ENCODE measurements around the gene RFTN1.
"Not testable (repeated sequence)": the region's sequence is repeated elsewhere in the genome, so short reads cannot be mapped to it uniquely, and the experiment has no call there.

The RFTN1 gene

DNA sequence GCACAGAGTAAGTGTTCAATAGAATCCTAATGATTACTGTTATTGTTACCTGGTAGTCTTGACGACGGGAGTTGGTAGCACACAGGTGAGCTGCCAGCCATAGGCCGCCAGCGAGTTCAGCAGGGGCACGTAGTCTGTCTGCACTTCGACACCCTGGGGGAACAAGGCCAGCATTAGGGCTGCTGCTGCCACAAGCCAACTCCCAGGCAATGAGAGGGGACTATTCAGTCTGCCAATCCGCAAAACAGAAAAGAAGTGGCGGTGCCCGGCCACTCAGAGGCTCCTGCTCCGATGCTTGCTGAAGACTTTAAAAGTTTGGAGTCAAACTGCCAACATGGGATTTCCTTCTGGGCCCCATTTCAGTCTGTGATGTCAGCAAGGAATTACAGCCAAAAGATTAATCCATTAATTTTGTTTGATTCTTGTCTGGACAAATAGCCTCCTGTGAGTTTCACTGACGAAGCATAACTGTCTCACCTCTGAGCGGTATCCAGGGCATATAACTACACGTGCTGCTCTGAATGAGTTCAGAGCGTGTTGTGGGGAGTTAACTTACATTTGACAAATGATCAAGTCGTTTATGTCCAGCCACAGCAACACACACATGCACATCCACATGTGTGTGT lies 186.7 kb downstream of the RFTN1 start:
- DNase-seq (ENCODE audit: low read depth), result no peak

DNA sequence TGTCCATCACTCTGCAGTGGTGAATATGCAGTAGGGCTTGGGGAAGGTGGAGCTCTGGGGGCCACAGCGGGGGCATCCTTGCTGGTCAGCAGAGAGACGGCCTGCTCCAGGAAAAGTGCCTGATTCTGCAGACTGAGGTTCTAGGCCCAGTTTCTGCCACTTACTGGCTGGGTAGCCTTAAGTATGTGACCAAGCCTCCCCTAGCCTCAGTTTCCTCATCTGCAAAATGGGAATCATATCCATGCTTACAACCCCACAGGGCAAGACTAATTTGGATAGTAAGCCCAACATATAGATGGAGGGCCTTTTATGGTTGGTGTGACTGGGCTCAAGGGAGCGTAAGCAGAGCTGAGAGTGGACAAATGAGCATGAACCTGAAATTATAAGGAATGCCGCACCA lies 187.6 kb downstream of the RFTN1 start:
- no peak for DNase-seq (ENCODE audit: low read depth)

DNA sequence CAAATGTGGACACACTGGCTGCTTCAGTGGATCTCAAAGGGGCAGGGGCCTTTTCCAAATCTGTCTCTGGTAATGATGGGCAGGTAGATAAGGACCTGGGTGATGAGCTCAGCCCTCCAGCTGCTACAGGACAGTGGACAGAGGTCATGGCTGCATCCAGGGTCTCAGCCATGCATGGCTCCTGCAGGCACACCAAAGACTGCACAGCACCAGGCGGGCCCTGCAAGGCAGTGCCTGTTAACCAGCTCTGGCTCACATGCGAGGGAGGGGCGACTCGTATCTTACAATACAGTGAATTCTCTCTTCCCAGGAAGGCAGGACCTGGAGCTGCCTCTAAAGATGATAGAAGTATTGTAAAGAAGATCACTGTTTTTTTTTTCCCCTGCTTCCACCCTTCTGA lies 189.8 kb downstream of the RFTN1 start:
- no peak for DNase-seq (ENCODE audit: low read depth)

DNA sequence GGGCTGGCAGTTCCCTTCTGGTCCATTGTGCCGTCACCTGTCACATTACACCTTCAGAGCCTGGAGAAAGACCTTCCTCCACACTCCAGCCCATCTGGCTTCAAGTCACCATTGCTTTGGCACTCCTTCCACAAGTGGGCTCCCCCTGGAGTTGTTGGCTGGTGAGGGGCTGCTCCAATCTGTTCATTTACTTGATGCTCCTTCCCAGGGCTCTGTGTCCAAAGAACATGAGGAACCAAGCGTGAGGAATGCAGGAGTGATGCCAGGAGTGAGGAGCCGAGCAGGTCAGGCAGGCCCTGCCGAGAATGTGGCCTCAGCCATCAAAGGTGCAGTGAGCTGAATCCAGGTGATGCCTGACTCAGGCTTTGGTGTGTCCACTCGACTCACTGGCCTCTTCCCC lies 191.3 kb downstream of the RFTN1 start:
- DNase-seq (ENCODE audit: low read depth), result no peak

DNA sequence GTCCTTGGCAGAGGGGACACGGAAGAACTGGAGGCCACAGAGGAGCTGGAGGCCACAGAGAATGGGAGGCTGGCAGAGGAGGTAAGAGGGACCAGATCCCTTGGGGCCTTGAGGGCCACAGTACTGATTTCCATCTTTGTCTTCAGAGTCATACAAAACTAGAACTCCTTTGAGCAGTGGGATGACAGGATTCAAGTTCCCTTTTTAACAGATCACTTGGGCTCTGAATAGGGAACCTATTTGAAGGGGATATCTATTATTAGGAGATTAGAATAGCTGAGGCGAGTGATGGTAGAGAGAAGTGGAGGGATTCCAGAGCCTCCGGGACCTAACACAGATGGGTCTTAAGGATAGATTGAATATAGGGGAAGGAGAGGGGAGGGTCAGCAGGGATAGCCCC lies 192.8 kb downstream of the RFTN1 start:
- no peak for DNase-seq (ENCODE audit: low read depth)

DNA sequence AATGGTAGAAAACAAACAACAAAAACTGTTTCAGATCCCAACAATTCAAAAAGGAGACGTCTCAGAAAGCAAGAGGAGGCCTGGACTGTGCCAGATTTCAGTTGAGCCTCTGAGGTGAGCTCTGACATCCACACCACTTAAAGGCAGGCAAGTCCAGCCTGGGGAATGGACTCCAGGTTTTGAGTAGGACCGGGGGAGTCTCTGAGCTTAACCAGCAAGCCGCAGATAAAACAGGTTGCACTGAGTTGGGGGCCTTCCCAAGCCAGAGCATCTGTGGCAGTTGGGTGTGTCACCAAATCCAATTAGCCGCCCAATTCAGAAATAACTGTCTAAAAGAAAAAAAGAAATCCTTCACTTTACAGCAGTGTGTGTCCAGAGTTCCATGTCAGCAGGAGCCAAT lies 193.8 kb downstream of the RFTN1 start:
- DNase-seq (ENCODE audit: low read depth), result no peak

DNA sequence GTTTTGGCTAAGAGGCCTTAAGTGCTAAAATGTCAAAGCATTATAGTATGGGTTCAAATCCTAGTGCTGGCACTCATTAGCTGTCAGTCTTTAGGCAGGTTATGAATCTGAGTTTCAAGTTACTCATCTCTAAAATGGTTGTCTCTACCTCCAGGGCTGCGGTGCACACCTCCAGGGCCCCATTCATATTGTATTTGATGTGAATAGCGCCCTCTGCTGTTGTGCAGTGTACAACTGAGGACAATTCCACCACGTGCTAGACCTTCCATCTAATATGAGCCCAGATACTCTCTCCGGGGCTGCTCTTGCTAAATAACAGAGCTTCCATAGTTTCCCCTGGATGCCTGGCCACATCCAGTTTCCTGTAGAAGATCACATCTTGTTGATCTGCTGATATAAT lies 194.2 kb downstream of the RFTN1 start:
- DNase-seq (ENCODE audit: low read depth), result peak; percentile 85

DNA sequence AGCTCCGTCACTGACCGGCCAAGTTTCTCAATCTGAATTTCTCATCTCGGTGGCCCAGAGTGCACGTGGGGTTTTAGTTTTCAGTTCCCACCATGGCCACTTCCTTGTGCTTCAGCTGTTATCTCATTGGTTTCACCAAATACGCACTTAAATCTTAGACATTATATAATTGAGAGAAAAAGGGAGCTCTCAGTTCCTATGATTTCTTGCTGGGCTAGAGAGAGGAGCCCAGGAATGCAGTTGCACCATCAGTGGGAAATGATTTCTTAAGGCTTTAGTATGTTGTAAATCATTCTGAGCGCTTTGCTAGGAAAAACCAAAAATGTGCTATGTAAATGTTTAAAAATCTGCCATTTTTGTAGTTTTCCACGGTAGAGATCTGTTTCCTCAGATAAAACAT lies 195.3 kb downstream of the RFTN1 start:
- DNase-seq (ENCODE audit: low read depth), result no peak

DNA sequence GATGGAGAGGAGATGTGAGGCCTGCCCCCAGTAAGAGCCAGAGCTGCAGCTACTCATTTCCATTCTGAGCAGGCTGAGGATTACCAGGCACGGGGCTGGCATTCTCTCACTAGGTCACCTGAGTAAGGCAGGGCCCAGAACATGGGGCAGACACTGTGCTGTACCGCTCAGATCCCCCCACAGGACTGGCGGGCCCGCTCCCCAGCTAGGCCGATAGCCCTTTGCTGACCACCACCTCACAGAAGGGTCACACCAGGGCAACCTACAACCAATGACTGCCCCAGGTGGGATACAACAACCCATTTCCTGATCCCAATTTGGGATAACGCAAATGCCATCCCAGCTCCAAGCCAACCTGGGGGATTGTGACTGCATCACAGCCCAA lies 195.9 kb downstream of the RFTN1 start:
- no peak for DNase-seq (ENCODE audit: low read depth)

DNA sequence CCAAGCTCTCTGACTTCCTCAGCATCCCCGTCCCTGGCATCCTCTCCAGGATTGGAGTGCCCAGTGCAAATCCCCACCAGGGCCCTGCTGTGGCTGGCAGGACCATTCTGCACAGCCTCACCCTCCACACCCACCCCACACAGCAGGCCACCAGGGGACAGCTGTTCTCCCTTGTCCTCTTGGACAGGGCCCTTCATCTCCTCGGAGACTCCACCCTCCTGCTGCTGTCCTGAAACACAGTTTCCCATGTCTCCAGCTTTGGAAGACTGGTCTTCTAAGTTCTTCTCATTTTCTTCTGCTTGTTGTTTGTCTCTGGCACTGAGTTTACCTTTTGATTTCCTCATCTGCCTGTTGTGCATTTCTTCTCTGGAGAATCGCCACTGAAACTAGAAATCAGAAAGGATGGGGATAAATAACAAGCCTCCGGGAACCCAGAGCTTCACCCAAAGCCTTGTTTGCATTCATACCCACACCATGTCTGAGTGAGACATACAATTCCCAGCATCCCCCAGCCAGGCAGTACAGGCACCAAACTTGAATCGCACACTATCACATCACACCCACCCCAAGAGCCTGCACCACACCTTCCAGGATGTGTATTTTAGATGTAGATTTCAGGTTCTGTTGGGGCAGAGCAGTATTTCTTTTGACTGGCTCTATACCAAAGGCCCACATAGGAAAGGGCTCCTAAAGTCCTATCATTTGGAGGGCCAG lies 196.5 kb downstream of the RFTN1 start:
- no peak for DNase-seq (ENCODE audit: low read depth)

DNA sequence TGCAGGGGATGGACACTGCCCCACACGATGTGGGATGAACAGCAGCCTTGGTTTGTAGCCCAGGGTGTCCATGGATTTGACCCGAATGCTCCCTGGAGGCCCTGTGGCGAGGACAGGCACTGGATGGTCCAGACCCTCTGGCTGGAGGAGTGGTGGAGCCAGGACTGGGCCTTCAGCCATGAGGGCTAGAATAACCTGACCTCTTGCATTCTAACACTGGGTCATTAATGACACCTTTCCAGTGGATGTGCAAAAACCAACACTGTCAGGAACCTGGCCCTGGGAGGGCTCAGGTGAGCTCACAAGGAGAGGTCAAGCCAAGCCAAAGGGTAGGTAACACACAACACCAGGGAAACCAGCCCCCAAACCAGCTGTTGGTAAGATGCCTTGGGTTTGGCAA lies 197.1 kb downstream of the RFTN1 start:
- DNase-seq (ENCODE audit: low read depth), result no peak

DNA sequence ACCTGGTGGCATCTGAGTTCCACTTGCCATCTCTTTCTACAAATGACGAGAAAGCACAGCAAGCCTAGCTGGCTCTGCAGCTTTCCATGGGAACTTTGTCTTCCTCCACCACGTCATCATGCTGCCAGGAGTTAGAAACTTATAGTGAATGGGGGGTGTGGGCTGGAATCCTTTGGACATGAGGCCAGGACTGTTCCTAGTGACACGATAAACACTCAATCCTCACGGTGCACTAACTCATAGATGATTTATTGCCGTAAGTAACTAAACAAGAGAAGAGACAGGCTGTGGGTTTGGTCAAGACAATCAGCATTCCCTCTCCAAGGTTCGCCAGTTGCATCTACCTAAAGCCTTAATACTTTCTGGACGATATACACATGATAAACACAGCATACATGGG lies 197.9 kb downstream of the RFTN1 start:
- no peak for DNase-seq (ENCODE audit: low read depth)

DNA sequence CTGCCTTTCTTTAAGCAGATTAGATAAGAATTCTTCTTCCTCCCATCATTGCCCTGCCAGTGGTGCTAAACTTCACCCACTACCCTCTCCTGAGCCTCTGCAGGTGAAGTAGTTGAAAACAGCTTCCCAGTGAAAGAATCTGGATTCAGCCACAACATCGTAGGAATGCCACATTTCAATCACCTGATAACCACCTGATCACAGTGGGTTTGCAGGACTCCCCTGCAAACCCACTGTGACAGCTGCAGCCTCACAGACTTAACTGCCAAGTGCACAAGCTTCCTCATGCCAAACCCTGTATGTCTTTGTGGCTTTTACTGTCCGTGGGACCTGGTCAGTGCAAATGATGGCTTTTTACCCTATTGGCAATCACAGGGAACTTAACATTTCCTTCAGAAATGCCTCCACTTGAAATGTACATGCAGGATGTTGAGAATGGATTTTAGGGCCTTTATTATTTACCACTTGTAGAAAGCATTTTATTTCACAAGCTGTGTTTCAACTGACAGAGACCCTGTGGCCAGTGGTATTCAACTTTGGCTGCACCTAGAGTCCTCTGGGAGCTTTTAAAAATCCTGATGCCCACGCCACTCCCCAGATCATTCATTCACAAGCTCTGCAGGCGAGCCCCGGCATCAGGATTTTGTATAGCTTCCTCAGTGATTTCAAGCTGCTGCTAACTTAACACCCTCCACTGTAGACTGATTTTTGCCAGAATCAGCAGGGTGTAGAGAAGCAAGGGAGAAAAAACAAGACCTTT lies 199.4 kb downstream of the RFTN1 start:
- DNase-seq (ENCODE audit: low read depth), result no peak

DNA sequence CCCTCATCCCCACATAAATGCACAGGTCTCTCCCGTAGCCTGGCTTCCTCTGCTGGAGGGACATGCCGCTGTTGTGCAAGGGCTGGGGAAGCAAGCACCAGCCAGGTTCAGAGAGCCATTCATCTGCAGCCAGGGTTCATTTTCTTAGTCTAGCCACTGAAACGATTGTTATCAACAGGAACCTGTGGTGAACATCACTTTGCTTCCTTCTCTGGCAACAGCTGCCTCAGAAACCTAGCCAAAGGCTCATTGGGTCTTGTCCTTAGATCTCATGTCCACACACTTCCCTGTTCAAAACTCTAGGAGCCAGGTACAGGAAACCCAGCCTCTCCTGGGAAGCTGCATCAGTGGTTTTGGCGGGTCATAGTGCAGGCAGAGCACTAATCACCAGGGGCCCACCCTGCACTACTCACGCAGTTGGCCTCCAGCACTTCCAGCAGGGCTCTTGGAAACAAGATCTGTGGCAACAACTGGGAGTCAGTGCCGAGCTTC lies 201.5 kb downstream of the RFTN1 start:
- DNase-seq (ENCODE audit: low read depth), result no peak

DNA sequence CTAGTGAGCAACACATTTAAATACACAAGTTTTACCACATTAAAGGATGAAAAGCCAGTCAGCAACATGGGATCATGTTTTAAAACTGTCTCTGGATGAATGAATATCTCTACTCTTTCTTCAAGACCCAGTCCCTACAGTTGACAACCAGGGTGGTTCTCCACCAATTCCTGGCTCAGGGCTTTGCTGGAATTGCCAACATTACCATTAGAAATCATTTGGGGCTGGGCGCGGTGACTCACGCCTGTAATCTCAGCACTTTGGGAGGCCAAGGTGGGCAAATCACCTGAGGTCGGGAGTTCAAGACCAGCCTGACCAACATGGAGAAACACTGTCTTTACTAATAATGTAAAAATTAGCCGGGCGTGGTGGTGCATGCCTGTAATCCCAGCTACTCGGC lies 203.0 kb downstream of the RFTN1 start:
- DNase-seq (ENCODE audit: low read depth), result not testable (repeated sequence)

DNA sequence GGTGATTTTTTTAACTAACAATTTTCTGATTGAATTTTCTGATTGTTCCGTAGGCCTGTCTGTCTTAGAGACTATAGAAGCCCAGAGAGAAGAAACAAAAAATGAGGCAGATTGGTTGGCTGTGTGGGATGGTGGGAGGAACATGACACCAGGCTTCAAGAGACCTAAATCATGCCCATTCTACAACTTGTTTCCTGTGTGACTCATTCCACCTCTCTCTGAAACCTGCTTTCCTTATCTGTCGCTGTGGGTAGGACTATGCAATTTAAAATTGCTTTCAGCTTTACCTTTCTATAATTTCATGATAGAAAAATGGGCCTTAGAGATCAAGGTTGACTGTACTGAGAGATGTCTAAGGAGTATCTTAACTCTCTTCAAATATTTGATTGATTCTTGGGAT lies 203.9 kb downstream of the RFTN1 start:
- peak; percentile 54 for DNase-seq (ENCODE audit: low read depth)

DNA sequence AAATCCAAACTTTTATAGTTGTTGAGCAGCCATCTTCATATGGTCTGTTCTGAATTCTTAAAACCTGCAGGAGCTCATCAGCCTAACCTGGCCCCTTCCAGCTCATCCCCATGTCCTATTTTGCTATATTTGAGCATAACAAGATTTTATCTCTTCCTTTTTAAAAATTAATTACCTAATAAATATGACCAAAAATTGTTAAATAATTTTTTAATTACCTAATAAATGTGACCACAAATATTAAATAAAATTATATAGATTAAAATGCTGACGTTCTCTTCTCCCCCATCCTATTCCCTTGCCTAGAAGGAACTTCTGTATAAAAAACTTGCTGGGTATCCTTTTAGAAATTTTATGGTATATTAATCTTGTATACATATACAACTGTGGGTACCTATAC lies 204.8 kb downstream of the RFTN1 start:
- DNase-seq (ENCODE audit: low read depth), result no peak

DNA sequence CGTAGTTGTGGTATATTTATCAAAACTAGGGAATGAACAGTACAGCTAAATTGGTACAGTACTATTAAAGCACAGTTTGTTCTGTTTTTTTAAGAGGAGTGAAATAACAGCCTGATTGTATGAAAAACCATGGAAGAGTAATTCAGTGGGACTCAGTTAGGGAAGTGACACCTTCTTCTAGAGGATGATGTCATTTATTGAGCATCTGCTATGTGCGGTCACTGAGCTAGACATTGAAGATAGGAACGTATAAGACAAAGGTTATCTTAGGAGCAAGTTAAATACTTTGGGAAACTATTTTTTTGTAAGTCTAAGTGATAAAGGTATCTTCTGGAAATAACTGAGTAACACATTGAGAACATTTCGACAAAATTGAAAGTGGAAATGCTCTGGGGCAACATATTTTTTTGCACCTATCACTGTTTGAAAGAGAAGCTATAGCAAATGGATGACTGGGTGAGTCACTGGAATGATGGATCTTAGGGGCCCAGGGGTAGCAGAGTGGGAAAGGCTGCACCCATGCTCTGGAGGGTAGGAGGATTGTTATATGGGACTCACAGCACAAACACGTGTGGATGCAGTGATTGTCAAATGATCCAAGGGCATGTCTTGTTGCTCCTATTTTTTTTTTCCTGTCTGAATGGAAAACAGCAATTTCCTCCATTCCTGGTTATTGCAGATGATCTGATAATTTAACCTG lies 205.5 kb downstream of the RFTN1 start:
- no peak for DNase-seq (ENCODE audit: low read depth)

DNA sequence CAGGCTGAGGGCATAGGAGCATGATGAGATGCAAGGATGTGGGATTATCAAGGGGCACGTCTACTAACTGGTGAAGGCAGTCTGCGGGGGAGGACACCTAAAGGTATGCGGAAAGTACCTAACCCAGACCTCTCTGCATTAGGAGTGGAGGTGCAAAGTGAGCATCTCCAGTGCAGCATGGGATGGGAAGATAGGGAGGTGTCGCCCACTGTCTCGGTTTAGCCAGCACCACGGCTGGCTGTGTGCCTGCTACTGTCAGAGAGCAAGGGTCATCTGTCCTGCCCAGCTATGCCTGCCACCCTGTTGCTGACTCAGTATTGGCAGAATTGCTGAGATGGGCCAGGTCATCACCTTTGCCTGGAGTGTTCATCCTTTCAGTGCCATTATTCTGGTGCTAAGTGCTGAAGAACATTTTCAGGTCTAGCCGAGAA lies 208.4 kb downstream of the RFTN1 start:
- no peak for DNase-seq (ENCODE audit: low read depth)

DNA sequence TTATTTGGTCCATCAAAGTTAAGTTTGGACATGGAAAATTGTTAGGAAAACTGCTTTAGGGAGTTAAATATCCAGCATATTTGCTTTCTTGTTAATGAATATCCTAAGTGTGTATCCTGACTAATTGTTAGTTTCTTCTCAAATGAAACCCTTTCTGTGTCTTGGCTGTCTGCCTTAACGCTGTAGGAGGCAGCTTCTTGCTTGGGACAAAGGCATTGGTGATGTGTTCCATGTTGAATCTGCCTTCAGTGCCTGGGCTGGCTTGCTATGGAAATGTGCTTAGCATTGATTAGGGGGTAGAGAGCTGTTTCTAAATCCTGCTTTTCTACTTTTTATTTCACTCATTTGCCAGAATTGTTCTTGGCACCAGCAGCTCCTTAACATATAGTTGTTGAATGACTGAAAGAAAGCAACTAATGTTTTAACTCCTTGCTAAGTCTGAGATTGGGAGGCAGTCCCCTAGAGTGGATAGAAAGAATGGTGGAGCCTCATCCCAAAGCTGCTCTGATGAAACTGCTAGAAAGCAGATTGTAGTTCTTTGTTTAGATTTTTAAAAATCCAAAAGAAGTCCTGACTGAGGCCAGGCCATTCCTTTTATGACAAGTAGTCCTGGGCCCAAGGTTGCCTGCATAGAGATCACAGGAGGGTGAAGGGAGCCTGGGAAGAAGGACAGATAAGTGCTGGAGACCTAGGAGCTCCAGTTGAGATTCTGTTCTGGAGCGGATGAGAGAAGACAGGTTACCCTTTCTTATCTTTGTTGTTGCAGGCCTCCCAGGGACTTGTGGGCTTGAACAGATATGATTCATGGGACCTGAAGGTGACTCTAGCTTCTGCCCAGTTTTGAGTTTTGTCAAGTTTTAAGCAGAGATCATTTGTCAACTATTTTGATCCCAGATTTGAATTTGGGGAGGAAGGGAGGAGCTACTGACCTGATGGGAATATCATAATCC lies 209.2 kb downstream of the RFTN1 start:
- DNase-seq (ENCODE audit: low read depth), result no peak

DNA sequence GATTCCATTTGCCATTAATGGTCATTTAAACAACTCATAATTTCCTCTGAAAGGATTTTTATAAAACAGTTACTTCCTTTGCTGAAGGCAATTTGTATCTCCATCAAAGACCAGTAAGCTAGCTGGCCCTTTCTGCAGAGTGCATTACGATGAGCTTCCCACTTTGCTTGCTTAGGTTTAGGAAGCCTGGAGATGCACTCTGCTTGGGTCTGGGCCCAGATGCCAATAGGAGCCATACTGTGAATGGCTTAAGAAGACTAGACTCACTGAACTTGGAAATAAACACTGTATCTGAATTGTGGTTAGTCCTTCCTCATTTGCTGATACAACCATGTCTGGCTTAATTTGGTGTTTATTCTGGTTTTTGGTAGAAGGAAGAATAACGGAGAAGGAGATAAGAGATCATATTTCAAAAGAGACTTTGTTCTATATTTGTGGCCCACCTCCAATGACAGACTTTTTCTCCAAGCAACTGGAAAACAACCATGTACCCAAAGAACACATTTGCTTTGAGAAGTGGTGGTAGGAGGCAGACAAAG lies 210.4 kb downstream of the RFTN1 start:
- no peak for DNase-seq (ENCODE audit: low read depth)

All from activated T-cell treated with anti-CD3 and anti-CD28 coated beads for 24 hours (primary cell).